Tibial artery (tissue), 4 donors: ENCODE data around the gene GALNT9.

Experiments
- DNase-seq, 2 donors: peaks; one replicate each; pipeline ENCODE4 v3.0.0-alpha.2; 2019
- H3K27ac ChIP-seq, 2 donors: fragments of 200-600 bp; sonication (generic) in 1 of 2; 1 replicate in 1 of 2; 2 replicates in 1 of 2; pipeline ENCODE4 v1.5.1; 2018 to 2019; ENCODE audit warnings: mild to moderate bottlenecking in 1 of 2
- H3K27me3 ChIP-seq, 2 donors: fragments of 200-600 bp; sonication (generic) in 1 of 2; one replicate each; pipeline versions ENCODE4 v1.5.1 to v1.6.0; 2016 to 2019
- H3K36me3 ChIP-seq, 3 donors: fragments of 200-600 bp; sonication (generic) in 2 of 3; one replicate each; pipeline ENCODE4 v1.5.1; 2016 to 2019; ENCODE audit warnings: mild to moderate bottlenecking in 2 of 3
- H3K4me1 ChIP-seq, 4 donors: fragments of 200-600 bp; sonication (generic) in 2 of 4; 1 replicate in 3 of 4; 2 replicates in 1 of 4; pipeline ENCODE4 v1.5.1; 2016 to 2019
- H3K4me3 ChIP-seq, 2 donors: fragments of 200-600 bp; sonication (generic) in 1 of 2; 1 replicate in 1 of 2; 2 replicates in 1 of 2; pipeline ENCODE4 v1.5.1; 2018 to 2019; ENCODE audit warnings: mild to moderate bottlenecking in 2 of 2
- H3K9me3 ChIP-seq, 3 donors: fragments of 200-600 bp; sonication (generic) in 1 of 3; one replicate each; pipeline ENCODE4 v1.5.1; 2016 to 2019
- CTCF ChIP-seq, 2 experiments: fragments of 200-600 bp in 1 of 2; fragments of 450-650 bp in 1 of 2; IDR thresholded peaks; one replicate each; pipeline ENCODE4 v1.5.1; 2017 to 2019; ENCODE audit warnings: antibody characterized with exemption in 2 of 2, mild to moderate bottlenecking in 1 of 2, moderate library complexity in 1 of 2
- intact Hi-C: fragments of 100-400 bp; cut with DNase I; formaldehyde crosslinking; loops from one replicate; pipeline ENCODE4 v1.15.0; 2023; ENCODE audit warnings: low total_unique reads

GALNT9 gene

DNA sequence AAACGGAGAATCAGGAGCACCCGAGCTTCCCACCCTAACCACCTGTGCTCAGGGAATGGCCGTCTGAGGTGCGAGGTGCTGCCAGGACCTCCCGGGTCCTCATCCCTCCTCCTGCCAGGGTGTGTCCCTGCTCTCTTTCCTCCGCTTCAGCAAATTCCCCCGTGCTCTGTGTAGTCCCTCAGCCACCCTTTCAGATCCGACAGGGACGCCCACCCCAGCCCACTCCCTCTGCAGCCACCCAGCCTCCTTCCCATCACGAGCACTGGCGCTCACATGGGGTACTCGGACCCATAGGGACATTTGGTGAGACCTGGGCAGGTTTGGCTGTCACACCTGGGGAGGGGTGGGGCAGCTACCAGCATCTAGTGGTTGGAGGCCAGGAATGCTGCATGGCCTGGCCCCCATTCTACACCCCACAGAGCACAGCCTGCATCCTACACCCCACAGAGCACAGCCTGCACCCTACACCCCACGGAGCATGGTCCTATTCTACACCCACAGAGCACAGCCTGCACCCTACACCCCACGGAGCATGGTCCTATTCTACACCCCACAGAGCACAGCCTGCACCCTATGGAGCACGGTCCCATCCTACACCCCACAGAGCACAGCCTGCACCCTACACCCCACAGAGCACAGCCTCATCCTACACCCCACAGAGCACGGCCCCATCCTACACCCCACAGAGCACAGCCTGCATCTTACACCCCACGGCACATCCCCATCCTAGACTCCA lies 12.7 kb downstream of the GALNT9 start:
- no peak for DNase-seq
- Histone ChIP-seq H3K36me3 (no peaks in the 10 kb centered on the region), H3K27me3 (peaks cover 0 to 68% of the 10 kb centered on the region in 2 donors), H3K4me1 (no peaks in the 10 kb centered on the region), H3K4me3 (no peak overlapping the region), H3K27ac (no peak overlapping the region), H3K9me3 (peaks cover 0 to 14% (median 8%) of the 10 kb centered on the region in 3 donors)
- no peak for TF ChIP-seq CTCF (IDR thresholded peaks at IDR 0.05)
- intact Hi-C loops, result no loop called here

DNA sequence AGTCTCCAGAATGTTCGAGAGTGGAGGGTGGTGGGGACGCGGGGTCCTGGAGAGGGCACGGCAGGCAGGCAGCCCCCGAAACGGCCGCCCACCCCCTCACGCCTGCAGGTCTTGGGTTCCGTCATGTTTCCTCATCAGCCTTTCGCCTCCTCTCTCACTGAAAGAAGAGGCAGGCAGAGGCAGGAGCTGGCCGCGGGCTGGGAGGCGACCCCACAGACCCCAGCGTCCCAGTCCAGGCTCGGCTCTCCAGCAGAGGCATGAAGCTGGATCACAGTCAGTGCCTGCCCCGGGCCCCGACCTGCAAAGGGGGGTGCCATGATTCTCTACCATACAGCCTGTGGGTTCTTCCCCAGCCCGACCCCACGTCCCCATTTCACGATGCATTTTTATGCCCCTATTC lies 13.4 kb downstream of the GALNT9 start:
- intact Hi-C loops, result no loop called here
- no peaks in the 10 kb centered on the region for H3K36me3 ChIP-seq
- no peaks in the 10 kb centered on the region for H3K4me1 ChIP-seq
- DNase-seq, result no peak
- TF ChIP-seq CTCF (IDR thresholded peaks at IDR 0.05), result no peak
- peaks cover 0 to 22% (median 15%) of the 10 kb centered on the region in 3 donors for H3K9me3 ChIP-seq
- H3K27me3 ChIP-seq, result peaks cover 0 to 61% of the 10 kb centered on the region in 2 donors
- no peak overlapping the region for H3K4me3 ChIP-seq
- no peak overlapping the region for H3K27ac ChIP-seq

- Histone ChIP-seq H3K4me1 (no peaks in the 10 kb centered on the region), H3K27ac (no peak overlapping the region), H3K27me3 (peaks cover 0 to 57% of the 10 kb centered on the region in 2 donors), H3K9me3 (peaks cover 0 to 26% (median 19%) of the 10 kb centered on the region in 3 donors), H3K4me3 (no peak overlapping the region), H3K36me3 (no peaks in the 10 kb centered on the region)
- no peak for TF ChIP-seq CTCF (IDR thresholded peaks at IDR 0.05)
- intact Hi-C loops, result no loop called here
- no peak for DNase-seq
Measured at GRCh38 chr12:132315507-132315906, 13.9 kb downstream of the GALNT9 start.

DNA sequence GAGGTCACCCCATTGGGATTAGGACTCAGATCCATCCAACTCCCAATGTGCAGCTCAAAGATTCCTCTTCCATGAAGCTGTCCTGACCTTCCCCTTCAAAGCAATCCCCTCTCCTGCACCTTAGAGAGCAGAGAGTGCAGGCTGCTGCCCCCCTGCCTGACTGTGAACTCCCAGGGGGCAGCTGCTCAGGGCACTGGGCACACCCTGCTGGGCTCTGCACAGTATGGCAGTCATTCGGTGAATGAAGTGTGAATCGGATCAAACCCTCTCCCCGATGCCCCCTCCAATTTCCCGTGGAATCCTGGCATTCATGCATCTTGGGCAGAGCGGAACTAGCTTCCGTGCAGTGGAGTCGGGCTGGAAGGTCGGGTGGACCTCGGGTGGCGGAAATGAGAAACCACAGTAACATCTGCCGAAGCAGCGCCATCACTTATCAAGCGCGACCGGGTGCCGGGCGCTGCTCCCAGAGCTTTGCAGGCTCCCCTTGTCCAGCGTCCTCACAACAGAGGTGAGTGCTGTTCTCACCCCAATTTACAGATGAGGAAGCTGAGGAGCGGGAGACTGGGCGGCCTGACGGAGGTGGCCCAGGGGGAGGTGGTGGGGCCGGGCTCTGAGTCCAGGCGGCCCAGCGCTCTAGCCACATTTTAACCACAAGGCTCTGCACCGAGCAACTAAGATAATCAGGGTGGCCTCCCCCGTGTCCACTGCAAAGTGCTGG lies 14.7 kb downstream of the GALNT9 start:
- no peak for DNase-seq
- Histone ChIP-seq H3K4me1 (no peaks in the 10 kb centered on the region), H3K9me3 (peaks cover 0 to 30% (median 20%) of the 10 kb centered on the region in 3 donors), H3K27ac (no peak overlapping the region), H3K27me3 (peaks cover 0 to 49% of the 10 kb centered on the region in 2 donors), H3K4me3 (no peak overlapping the region), H3K36me3 (no peaks in the 10 kb centered on the region)
- intact Hi-C loops, result no loop called here
- TF ChIP-seq CTCF (IDR thresholded peaks at IDR 0.05), result no peak

DNA sequence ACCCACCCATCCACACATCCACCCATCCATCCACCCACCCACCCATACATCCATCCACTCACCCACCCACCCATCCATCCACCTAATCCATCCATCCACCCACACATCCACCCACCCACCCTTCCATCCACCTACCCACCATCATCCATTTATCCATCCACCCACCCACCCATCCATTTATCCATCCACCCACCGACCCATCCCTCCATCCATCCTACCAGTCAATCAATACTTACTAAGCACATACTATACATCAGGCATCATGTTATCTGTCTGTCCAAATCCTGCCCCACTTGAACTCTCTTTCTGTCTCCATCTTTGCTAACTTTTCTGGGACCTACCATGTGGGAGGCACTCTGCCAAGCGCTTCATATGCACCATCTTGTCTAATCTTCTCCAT lies 15.4 kb downstream of the GALNT9 start:
- Histone ChIP-seq H3K27me3 (peaks cover 0 to 44% of the 10 kb centered on the region in 2 donors), H3K4me1 (no peaks in the 10 kb centered on the region), H3K36me3 (no peaks in the 10 kb centered on the region), H3K9me3 (peaks cover 0 to 30% (median 20%) of the 10 kb centered on the region in 3 donors), H3K27ac (no peak overlapping the region), H3K4me3 (no peak overlapping the region)
- intact Hi-C loops, result no loop called here
- TF ChIP-seq CTCF (IDR thresholded peaks at IDR 0.05), result no peak
- no peak for DNase-seq
